Loucy (cell line): ENCODE results near the gene ATG10.

ENCODE experiments used
- EZH2phosphoT487 ChIP-seq: fragments of 200-600 bp; IDR thresholded peaks from 2 replicates; pipeline ENCODE4 v1.6.1; 2018; ENCODE audit warnings: antibody characterized with exemption, mild to moderate bottlenecking, moderate library complexity, borderline replicate concordance
- TF ChIP-seq, protein P1 (sequence below): fragments of 200-600 bp; sonication (generic); conservative IDR thresholded peaks from 2 replicates; pipeline ENCODE4 v1.5.1; 2014; ENCODE audit warnings: mild to moderate bottlenecking, antibody characterized with exemption, low read length

DNA sequence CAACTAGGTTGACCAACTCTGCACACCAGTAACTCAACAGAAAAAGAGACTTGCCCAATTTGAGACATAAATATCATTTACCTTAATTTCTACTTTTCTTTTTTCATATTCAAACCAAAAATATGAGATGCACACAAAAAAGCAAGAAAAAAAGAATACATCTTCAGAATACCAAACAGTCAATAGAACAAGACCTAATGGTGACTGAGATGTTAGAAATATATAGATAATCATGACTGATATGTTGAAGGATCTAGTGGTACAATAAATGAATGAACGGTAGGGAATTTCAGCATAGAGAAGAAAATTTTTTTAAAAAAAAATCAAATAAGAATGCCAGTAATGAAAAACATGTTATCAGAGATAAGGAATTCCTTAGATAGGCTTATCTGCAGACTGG lies 29.1 kb upstream of the ATG10 start:
- TF ChIP-seq, protein P1, sequence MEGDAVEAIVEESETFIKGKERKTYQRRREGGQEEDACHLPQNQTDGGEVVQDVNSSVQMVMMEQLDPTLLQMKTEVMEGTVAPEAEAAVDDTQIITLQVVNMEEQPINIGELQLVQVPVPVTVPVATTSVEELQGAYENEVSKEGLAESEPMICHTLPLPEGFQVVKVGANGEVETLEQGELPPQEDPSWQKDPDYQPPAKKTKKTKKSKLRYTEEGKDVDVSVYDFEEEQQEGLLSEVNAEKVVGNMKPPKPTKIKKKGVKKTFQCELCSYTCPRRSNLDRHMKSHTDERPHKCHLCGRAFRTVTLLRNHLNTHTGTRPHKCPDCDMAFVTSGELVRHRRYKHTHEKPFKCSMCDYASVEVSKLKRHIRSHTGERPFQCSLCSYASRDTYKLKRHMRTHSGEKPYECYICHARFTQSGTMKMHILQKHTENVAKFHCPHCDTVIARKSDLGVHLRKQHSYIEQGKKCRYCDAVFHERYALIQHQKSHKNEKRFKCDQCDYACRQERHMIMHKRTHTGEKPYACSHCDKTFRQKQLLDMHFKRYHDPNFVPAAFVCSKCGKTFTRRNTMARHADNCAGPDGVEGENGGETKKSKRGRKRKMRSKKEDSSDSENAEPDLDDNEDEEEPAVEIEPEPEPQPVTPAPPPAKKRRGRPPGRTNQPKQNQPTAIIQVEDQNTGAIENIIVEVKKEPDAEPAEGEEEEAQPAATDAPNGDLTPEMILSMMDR = no peak
- no peak for TF ChIP-seq EZH2phosphoT487
